Fibroblast of mammary gland (primary cell): ENCODE data around the gene FBXO2.

Experiments used
- DNase-seq: peaks from one replicate; pipeline ENCODE4 v3.0.0-alpha.2; 2010; ENCODE audit warnings: low read depth
- H3K4me3 ChIP-seq: 2 replicates; pipeline ENCODE4 v1.5.1; 2011; ENCODE audit warnings: low read depth, mild to moderate bottlenecking, low read length, moderate library complexity; ENCODE audit not compliant: control insufficient read depth
- CTCF ChIP-seq: conservative IDR thresholded peaks from 2 replicates; pipeline ENCODE4 v1.5.1; 2011; ENCODE audit warnings: low read depth, low read length, inconsistent platforms; ENCODE audit not compliant: control insufficient read depth, insufficient read depth

FBXO2 gene

GRCh38 chr1:11653861-11654136 is 430 bp downstream of the FBXO2 start:
- no peak for TF ChIP-seq CTCF
- no peak overlapping the region for H3K4me3 ChIP-seq
- DNase-seq = no peak

- no peak overlapping the region for H3K4me3 ChIP-seq
- TF ChIP-seq CTCF = no peak
These were observed 948 bp downstream of the FBXO2 start for GRCh38 chr1:11653101-11653860.

GRCh38 chr1:11652203-11652780 is 1.9 kb downstream of the FBXO2 start:
- no peak for DNase-seq
- TF ChIP-seq CTCF = no peak
- no peak overlapping the region for H3K4me3 ChIP-seq

More at GRCh38 chr1:11653101-11653860, 948 bp downstream of the FBXO2 start:
- no peak for DNase-seq

GRCh38 chr1:11651017-11651416 is 3.2 kb downstream of the FBXO2 start:
- no peak for TF ChIP-seq CTCF
- DNase-seq = no peak
- no peak overlapping the region for H3K4me3 ChIP-seq

GRCh38 chr1:11650331-11650991 is 3.8 kb downstream of the FBXO2 start:
- H3K4me3 ChIP-seq = no peak overlapping the region
- peak; percentile 45 for DNase-seq
- TF ChIP-seq CTCF = peak; percentile 33

- TF ChIP-seq CTCF = no peak
- no peak overlapping the region for H3K4me3 ChIP-seq
- DNase-seq = no peak
These were observed 4.5 kb downstream of the FBXO2 start for GRCh38 chr1:11649624-11650330.
